Prostate gland (tissue), 2 donors: ENCODE data around the gene TIAM2. TPM values are rescaled to one million over a fixed set of nuclear protein-coding genes. Genes with fewer than 3 reads are reported as not detected.

Experiments
- DNase-seq: peaks from one replicate; pipeline ENCODE4 v3.0.0-alpha.2; 2019; ENCODE audit warnings: low spot score
- H3K27ac ChIP-seq, 2 donors: fragments of 200-600 bp; sonication (generic); 2 replicates each; pipeline ENCODE4 v1.5.1; 2017 to 2019
- H3K27me3 ChIP-seq: fragments of 200-600 bp; sonication (generic); replicated peaks from 2 replicates; pipeline ENCODE4 v1.5.1; 2019; ENCODE audit not compliant: insufficient read depth
- H3K36me3 ChIP-seq, 2 donors: fragments of 200-600 bp; sonication (generic); 1 replicate in 1 of 2; 2 replicates in 1 of 2; pipeline versions ENCODE4 v1.5.1 to v1.8.1; 2017 to 2019
- H3K4me1 ChIP-seq: fragments of 200-600 bp; sonication (generic); replicated peaks from 2 replicates; pipeline ENCODE4 v1.5.1; 2019
- H3K4me3 ChIP-seq, 2 donors: fragments of 200-600 bp; sonication (generic); 2 replicates each; pipeline ENCODE4 v1.5.1; 2017 to 2019
- H3K9me3 ChIP-seq: fragments of 200-600 bp; sonication (generic); 2 replicates; pipeline ENCODE4 v1.5.1; 2017
- CTCF ChIP-seq, 4 experiments: fragments of 200-600 bp in 2 of 4; fragments of 450-650 bp in 2 of 4; sonication (generic) in 2 of 4; IDR thresholded peaks; 1 replicate in 3 of 4; 2 replicates in 1 of 4; pipeline ENCODE4 v1.5.1; 2016 to 2019; ENCODE audit warnings: antibody characterized with exemption in 4 of 4, mild to moderate bottlenecking in 2 of 4, moderate library complexity in 2 of 4
- POLR2A ChIP-seq: fragments of 450-650 bp; IDR thresholded peaks from one replicate; pipeline ENCODE4 v1.6.1; 2016; ENCODE audit warnings: antibody characterized with exemption, mild to moderate bottlenecking
- POLR2AphosphoS5 ChIP-seq: sonication (generic); formaldehyde crosslinking; IDR thresholded peaks from one replicate; pipeline ENCODE4 v1.6.1; 2017; ENCODE audit warnings: antibody characterized with exemption
- whole genome bisulfite sequencing: methylation state at CpG from one replicate; pipeline ENCODE4 v1.1.5; 2018; 5-methylcytosine and 5-hydroxymethylcytosine counted together
- intact Hi-C: fragments of 100-400 bp; cut with DNase I; formaldehyde crosslinking; loops from one replicate; pipeline ENCODE4 v1.14.2; 2022
- total RNA-seq, 2 donors: library from RNA; depleted of rRNA; stranded (reverse); fragments of >200 nt; gene quantifications; one replicate each; pipeline ENCODE4 v1.1.0, GENCODE V29; 2016

Gene TIAM2
- total RNA-seq, 2 donors from 2014 or later = 13.1 to 21.6 TPM

DNA sequence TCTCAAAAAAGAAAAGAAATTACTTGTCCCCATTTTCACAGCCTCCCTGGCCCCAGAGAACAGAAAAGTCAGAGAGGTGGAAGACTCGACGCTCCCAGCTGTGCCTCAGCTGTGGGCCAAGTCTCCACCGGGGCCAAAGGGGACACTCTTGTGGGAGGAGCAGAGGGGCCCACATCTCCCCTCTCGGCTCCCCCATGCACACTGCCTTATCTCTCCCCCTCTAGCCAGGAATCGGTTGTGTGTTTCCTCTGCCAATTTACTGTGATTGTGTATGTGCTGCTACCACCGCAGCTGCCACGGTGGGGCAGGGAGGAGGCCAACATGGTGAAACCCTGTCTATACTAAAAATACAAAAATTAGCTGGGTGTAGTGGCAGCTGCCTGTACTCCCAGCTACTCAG lies 8.4 kb downstream of the TIAM2 start:
- 86% methylated on average over 7 of the region's 7 CpGs for WGBS
- no peaks in the 10 kb centered on the region for H3K27me3 ChIP-seq
- intact Hi-C loops = no loop called here

DNA sequence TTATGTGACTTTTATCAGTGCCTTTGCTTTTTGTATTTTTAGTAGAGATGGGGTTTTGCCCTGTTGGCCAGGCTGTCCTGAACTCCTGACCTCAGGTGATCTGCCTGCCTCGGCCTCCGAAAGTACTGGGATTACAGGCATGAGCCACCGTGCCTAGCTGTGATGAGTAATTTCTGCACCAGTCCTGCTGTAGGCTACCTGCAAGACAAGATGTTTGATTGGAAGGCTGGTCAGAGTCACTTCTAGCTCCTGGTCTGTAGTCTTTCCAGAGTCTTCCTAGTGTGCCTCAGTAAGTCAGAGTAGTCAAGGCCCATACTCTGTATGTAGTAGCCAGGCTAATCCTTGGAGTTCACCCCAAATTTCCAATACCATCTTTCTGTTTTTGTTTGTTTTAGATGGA lies 8.9 kb downstream of the TIAM2 start:
- WGBS = 96% methylated on average over 3 of the region's 3 CpGs
- TF ChIP-seq POLR2A = no peak
- no peak for TF ChIP-seq POLR2AphosphoS5
- no peak for TF ChIP-seq CTCF (IDR thresholded peaks at IDR 0.05)
- no peak overlapping the region for H3K4me3 ChIP-seq
- intact Hi-C loops = no loop called here
- no peak for DNase-seq
- H3K36me3 ChIP-seq = no peaks in the 10 kb centered on the region
- no peak overlapping the region for H3K27ac ChIP-seq
- no peaks in the 10 kb centered on the region for H3K27me3 ChIP-seq
- H3K4me1 ChIP-seq = no peaks in the 10 kb centered on the region
- H3K9me3 ChIP-seq = no peaks in the 10 kb centered on the region

More for the DNA sequence above, 8.4 kb downstream of the TIAM2 start:
- TF ChIP-seq CTCF (IDR thresholded peaks at IDR 0.05) = no peak
- no peak for TF ChIP-seq POLR2A
- TF ChIP-seq POLR2AphosphoS5 = no peak
- Histone ChIP-seq H3K4me3 (no peak overlapping the region), H3K27ac (no peak overlapping the region), H3K4me1 (no peaks in the 10 kb centered on the region), H3K36me3 (no peaks in the 10 kb centered on the region), H3K9me3 (no peaks in the 10 kb centered on the region)
- no peak for DNase-seq

DNA sequence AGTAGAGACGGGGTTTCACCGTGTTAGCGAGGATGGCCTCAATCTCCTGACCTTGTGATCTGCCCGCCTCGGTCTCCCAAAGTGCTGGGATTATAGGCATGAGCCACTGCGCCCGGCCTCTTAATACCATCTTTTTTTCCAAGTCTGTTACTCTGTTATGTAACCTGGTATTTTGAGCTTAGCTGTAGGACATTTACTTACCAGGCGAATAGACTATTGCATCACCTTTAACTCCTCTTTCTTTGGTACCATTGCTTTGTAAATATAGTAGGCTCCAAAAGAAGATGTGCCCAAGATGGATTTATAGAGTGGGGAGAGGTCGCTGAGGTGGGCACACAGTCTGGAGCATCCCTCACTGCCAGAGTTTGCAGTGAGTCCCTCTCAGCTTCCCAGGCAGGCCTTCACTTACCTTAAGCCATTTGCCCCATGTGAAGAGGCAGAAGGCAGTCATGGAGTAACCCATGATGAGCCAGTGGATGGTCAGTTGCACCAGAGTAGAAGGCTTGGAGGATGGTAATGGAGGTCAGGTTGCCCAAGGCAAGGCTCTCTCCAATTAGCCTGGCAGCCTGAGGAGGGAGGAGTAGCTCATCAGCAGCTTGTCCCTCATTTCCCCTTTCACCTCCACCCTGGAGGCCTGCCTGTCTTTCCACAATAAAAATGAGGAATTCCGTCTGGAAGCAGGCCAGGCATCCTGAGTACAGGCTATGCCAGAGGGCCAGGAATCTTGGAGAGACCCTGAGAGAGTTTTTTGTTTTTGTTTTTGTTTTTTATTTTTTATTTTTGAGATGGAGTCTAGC lies 9.7 kb downstream of the TIAM2 start:
- Histone ChIP-seq H3K36me3 (no peaks in the 10 kb centered on the region), H3K27me3 (no peaks in the 10 kb centered on the region), H3K27ac (no peak overlapping the region), H3K9me3 (no peaks in the 10 kb centered on the region), H3K4me1 (no peaks in the 10 kb centered on the region), H3K4me3 (no peak overlapping the region)
- 88% methylated on average over 10 of the region's 10 CpGs for WGBS
- no peak for DNase-seq
- TF ChIP-seq CTCF (IDR thresholded peaks at IDR 0.05) = no peak
- TF ChIP-seq POLR2AphosphoS5 = no peak
- intact Hi-C loops = no loop called here

DNA sequence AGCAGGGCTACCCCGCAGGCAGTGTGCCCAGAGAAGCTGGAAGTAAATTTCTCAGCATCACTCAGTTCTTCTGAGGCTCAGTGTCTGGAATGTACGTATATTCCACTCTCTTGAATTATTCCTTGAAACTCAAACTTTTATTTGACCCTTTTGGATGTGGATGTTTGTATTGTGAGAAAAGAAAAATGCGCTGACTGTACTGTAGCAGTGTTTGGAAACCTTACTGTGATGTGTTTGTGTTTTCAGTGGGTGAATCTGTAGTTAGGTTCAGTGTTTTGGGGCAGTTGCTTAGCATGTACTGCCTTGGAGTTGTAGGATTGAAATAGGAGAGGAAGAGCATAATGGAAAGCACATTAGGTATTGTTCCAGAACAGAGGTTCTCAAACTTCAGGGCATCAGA lies 13.5 kb downstream of the TIAM2 start:
- no peaks in the 10 kb centered on the region for H3K36me3 ChIP-seq
- no peaks in the 10 kb centered on the region for H3K4me1 ChIP-seq
- intact Hi-C loops = no loop called here
- H3K27ac ChIP-seq = no peak overlapping the region
- 87% methylated on average over 3 of the region's 3 CpGs for WGBS
- no peak for DNase-seq
- H3K27me3 ChIP-seq = no peaks in the 10 kb centered on the region
- no peak overlapping the region for H3K4me3 ChIP-seq
- TF ChIP-seq POLR2A = no peak
- no peak for TF ChIP-seq CTCF (IDR thresholded peaks at IDR 0.05)
- TF ChIP-seq POLR2AphosphoS5 = no peak
- H3K9me3 ChIP-seq = no peaks in the 10 kb centered on the region

DNA sequence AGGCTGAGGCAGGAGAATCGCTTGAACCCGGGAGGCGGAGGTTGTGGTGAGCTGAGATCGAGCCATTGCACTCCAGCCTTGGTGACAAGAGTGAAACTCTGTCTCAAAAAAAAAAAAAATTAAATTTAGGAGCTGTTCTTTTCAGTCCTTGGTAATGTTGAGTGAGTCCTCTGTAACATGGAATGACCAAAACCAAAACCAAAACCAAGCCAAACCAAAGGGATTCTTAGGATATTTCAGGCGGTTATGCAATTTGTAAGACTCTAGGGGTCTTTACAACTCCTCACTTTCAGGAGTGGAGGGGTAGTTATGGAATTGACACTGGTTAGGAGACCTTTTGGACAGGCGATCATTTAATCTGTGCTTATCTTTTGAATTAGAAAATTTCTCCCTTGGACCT lies 15.8 kb downstream of the TIAM2 start:
- Histone ChIP-seq H3K36me3 (no peaks in the 10 kb centered on the region), H3K27ac (no peak overlapping the region), H3K9me3 (no peaks in the 10 kb centered on the region), H3K27me3 (no peaks in the 10 kb centered on the region), H3K4me3 (no peak overlapping the region), H3K4me1 (no peaks in the 10 kb centered on the region)
- TF ChIP-seq POLR2A = no peak
- TF ChIP-seq POLR2AphosphoS5 = no peak
- no peak for TF ChIP-seq CTCF (IDR thresholded peaks at IDR 0.05)
- 94% methylated on average over 6 of the region's 6 CpGs for WGBS
- DNase-seq = no peak
- intact Hi-C loops = no loop called here
